ENCODE measurements around the gene PIWIL4. TPM values are rescaled to one million over a fixed set of nuclear protein-coding genes. Genes with fewer than 3 reads are reported as not detected.

The PIWIL4 gene
- polyA plus RNA-seq, 3 donors, result 1.3 to 5.7 (median 2.9) TPM

GRCh38 chr11:94649964-94650623 lies 82.9 kb downstream of the PIWIL4 start:
- WGBS, 3 donors, result 93 to 96% (median 96%) methylated on average over 4 of the region's 4 CpGs
- H3K27ac ChIP-seq (ENCODE audit: low read depth, low read length), result no peak overlapping the region

- no peak overlapping the region for H3K27ac ChIP-seq (ENCODE audit: low read depth, low read length)
- WGBS, 3 donors, result 36 to 81% (median 41%) methylated on average over 7 of the region's 7 CpGs
Observed at GRCh38 chr11:94650756-94651155, 83.6 kb downstream of the PIWIL4 start.

- 93 to 96% (median 95%) methylated on average over 6 of the region's 6 CpGs for WGBS, 3 donors
Observed at GRCh38 chr11:94652735-94653284, 85.6 kb downstream of the PIWIL4 start.

GRCh38 chr11:94653561-94653960 lies 86.4 kb downstream of the PIWIL4 start:
- WGBS, 3 donors, result 92 to 94% (median 94%) methylated on average over 5 of the region's 5 CpGs
- no peak overlapping the region for H3K27ac ChIP-seq (ENCODE audit: low read depth, low read length)

More at GRCh38 chr11:94652735-94653284, 85.6 kb downstream of the PIWIL4 start:
- no peak overlapping the region for H3K27ac ChIP-seq (ENCODE audit: low read depth, low read length)

- WGBS, 3 donors, result 93 to 97% (median 96%) methylated on average over 7 of the region's 7 CpGs
Observed at GRCh38 chr11:94654201-94654600, 87.0 kb downstream of the PIWIL4 start.

GRCh38 chr11:94655291-94655690 lies 88.1 kb downstream of the PIWIL4 start:
- 75 to 94% (median 78%) methylated on average over 3 of the region's 3 CpGs for WGBS, 3 donors
- no peak overlapping the region for H3K27ac ChIP-seq (ENCODE audit: low read depth, low read length)

More at GRCh38 chr11:94654201-94654600, 87.0 kb downstream of the PIWIL4 start:
- no peak overlapping the region for H3K27ac ChIP-seq (ENCODE audit: low read depth, low read length)

GRCh38 chr11:94655956-94656355 lies 88.8 kb downstream of the PIWIL4 start:
- WGBS, 3 donors, result 78 to 97% (median 91%) methylated on average over 1 of the region's 1 CpG
- H3K27ac ChIP-seq (ENCODE audit: low read depth, low read length), result no peak overlapping the region

- no peak overlapping the region for H3K27ac ChIP-seq (ENCODE audit: low read depth, low read length)
- 90 to 95% (median 93%) methylated on average over 6 of the region's 6 CpGs for WGBS, 3 donors
Observed at GRCh38 chr11:94656968-94657367, 89.8 kb downstream of the PIWIL4 start.

GRCh38 chr11:94657629-94658028 lies 90.5 kb downstream of the PIWIL4 start:
- no peak overlapping the region for H3K27ac ChIP-seq (ENCODE audit: low read depth, low read length)
- WGBS, 3 donors, result 89 to 93% (median 89%) methylated on average over 3 of the region's 3 CpGs

- 57 to 67% (median 63%) methylated on average over 5 of the region's 5 CpGs for WGBS, 3 donors
- H3K27ac ChIP-seq (ENCODE audit: low read depth, low read length), result no peak overlapping the region
Observed at GRCh38 chr11:94658386-94658785, 91.2 kb downstream of the PIWIL4 start.

- no peak overlapping the region for H3K27ac ChIP-seq (ENCODE audit: low read depth, low read length)
- WGBS, 3 donors, result 48 to 73% (median 71%) methylated on average over 3 of the region's 3 CpGs
Observed at GRCh38 chr11:94658888-94659287, 91.7 kb downstream of the PIWIL4 start.

GRCh38 chr11:94661444-94661843 lies 94.3 kb downstream of the PIWIL4 start:
- WGBS, 3 donors, result 80 to 92% (median 83%) methylated on average over 1 of the region's 1 CpG
- H3K27ac ChIP-seq (ENCODE audit: low read depth, low read length), result no peak overlapping the region

GRCh38 chr11:94662065-94662779 lies 95.1 kb downstream of the PIWIL4 start:
- WGBS, 3 donors, result 68 to 78% (median 75%) methylated on average over 4 of the region's 4 CpGs
- no peak overlapping the region for H3K27ac ChIP-seq (ENCODE audit: low read depth, low read length)

GRCh38 chr11:94662846-94663390 lies 95.8 kb downstream of the PIWIL4 start:
- WGBS, 3 donors, result 94 to 99% (median 96%) methylated on average over 2 of the region's 2 CpGs
- H3K27ac ChIP-seq (ENCODE audit: low read depth, low read length), result no peak overlapping the region

GRCh38 chr11:94664346-94664745 lies 97.2 kb downstream of the PIWIL4 start:
- no peak overlapping the region for H3K27ac ChIP-seq (ENCODE audit: low read depth, low read length)

- H3K27ac ChIP-seq (ENCODE audit: low read depth, low read length), result no peak overlapping the region
- 64 to 93% (median 72%) methylated on average over 4 of the region's 4 CpGs for WGBS, 3 donors
Observed at GRCh38 chr11:94665116-94665659, 98.0 kb downstream of the PIWIL4 start.

- WGBS, 3 donors, result 72 to 86% (median 82%) methylated on average over 7 of the region's 7 CpGs
- H3K27ac ChIP-seq (ENCODE audit: low read depth, low read length), result no peak overlapping the region
Observed at GRCh38 chr11:94666792-94667721, 99.9 kb downstream of the PIWIL4 start.

- no peak overlapping the region for H3K27ac ChIP-seq (ENCODE audit: low read depth, low read length)
- WGBS, 3 donors, result 80 to 92% (median 88%) methylated on average over 2 of the region's 2 CpGs
Observed at GRCh38 chr11:94668212-94668793, 101.1 kb downstream of the PIWIL4 start.
